WTC11 (cell line): ENCODE results near the gene XPR1.

Experiments used
- ATF2 ChIP-seq: sonication (generic); formaldehyde crosslinking; IDR thresholded peaks from 2 replicates; pipeline ENCODE4 v1.8.1; 2022; ENCODE audit warnings: low read depth, missing genetic modification reagents, borderline replicate concordance
- ATF3 ChIP-seq: sonication (generic); formaldehyde crosslinking; conservative IDR thresholded peaks from 2 replicates; pipeline ENCODE4 v1.8.1; 2022; ENCODE audit warnings: mild to moderate bottlenecking, missing genetic modification reagents
- CTCF ChIP-seq: fragments of 200-600 bp; IDR thresholded peaks from 2 replicates; pipeline ENCODE4 v1.8.0; 2022; ENCODE audit warnings: antibody characterized with exemption
- FOXJ3 ChIP-seq: sonication (generic); formaldehyde crosslinking; IDR thresholded peaks from 2 replicates; pipeline ENCODE4 v1.9.0; 2021; ENCODE audit warnings: missing genetic modification reagents, mild to moderate bottlenecking, borderline replicate concordance
- MAX ChIP-seq: sonication (generic); formaldehyde crosslinking; IDR thresholded peaks from 2 replicates; pipeline ENCODE4 v1.8.0; 2022; ENCODE audit warnings: mild to moderate bottlenecking, missing genetic modification reagents
- USF2 ChIP-seq: sonication (generic); formaldehyde crosslinking; IDR thresholded peaks from 2 replicates; pipeline ENCODE4 v1.8.1; 2023; ENCODE audit warnings: mild to moderate bottlenecking, missing genetic modification reagents, moderate library complexity
- ZNF425 ChIP-seq: fragments of 250-450 bp; sonication (Bioruptor Pico); conservative IDR thresholded peaks from 2 replicates; pipeline ENCODE4 v1.9.0; 2021; ENCODE audit warnings: mild to moderate bottlenecking

GRCh38 chr1:180586671-180587155 lies 45.1 kb upstream of the XPR1 start:
- TF ChIP-seq ATF3 (CRISPR knock-in tag) (no peak), CTCF (no peak), MAX (CRISPR knock-in tag) (no peak), USF2 (CRISPR knock-in tag) (no peak), FOXJ3 (no peak), ATF2 (CRISPR knock-in tag) (no peak), ZNF425 (CRISPR knock-in tag) (no peak)
